PC-3 (cell line): ENCODE data around the gene MAPK8.

Experiments
- EZH2 ChIP-seq: fragments of 300-600 bp; sonication (generic); IDR thresholded peaks from one replicate; pipeline ENCODE4 v1.6.1; 2017; ENCODE audit warnings: antibody characterized with exemption, mild to moderate bottlenecking, low read length; ENCODE audit not compliant: unreplicated experiment
- EZH2phosphoT487 ChIP-seq: fragments of 300-600 bp; sonication (generic); IDR thresholded peaks from 2 replicates; pipeline ENCODE4 v1.6.1; 2018; ENCODE audit warnings: mild to moderate bottlenecking, antibody characterized with exemption, low read length, borderline replicate concordance
- TF ChIP-seq, protein P1 (sequence below): fragments of 300-600 bp; sonication (generic); conservative IDR thresholded peaks from 2 replicates; pipeline ENCODE4 v1.5.1; 2017; ENCODE audit warnings: antibody characterized with exemption, low read depth, mild to moderate bottlenecking, low read length

DNA sequence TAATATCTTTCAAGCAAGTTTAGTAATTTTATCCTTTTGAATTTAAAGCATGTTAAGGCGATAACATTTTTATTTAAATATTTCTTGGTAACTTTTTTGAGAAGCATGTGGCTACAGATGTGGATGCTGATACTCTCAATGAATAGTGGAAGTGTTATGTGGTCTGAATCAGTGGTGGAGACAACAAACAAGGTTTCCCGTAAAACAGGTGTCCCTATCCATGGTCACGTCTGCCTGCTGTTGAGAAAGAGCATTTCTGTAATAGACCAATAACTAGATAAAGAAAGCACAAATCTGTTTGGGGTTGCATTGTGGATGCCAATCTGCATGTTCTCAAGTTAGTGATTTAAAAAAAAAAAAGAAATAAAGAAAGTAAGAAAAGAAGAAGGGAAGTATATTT lies 13.9 kb upstream of the MAPK8 start:
- TF ChIP-seq, protein P1, sequence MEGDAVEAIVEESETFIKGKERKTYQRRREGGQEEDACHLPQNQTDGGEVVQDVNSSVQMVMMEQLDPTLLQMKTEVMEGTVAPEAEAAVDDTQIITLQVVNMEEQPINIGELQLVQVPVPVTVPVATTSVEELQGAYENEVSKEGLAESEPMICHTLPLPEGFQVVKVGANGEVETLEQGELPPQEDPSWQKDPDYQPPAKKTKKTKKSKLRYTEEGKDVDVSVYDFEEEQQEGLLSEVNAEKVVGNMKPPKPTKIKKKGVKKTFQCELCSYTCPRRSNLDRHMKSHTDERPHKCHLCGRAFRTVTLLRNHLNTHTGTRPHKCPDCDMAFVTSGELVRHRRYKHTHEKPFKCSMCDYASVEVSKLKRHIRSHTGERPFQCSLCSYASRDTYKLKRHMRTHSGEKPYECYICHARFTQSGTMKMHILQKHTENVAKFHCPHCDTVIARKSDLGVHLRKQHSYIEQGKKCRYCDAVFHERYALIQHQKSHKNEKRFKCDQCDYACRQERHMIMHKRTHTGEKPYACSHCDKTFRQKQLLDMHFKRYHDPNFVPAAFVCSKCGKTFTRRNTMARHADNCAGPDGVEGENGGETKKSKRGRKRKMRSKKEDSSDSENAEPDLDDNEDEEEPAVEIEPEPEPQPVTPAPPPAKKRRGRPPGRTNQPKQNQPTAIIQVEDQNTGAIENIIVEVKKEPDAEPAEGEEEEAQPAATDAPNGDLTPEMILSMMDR = no peak
- TF ChIP-seq EZH2 (no peak), EZH2phosphoT487 (no peak)
